Activated T-cell treated with anti-CD3 and anti-CD28 coated beads for 1 hour (primary cell): ENCODE results near the gene DQX1.

Experiments used
- DNase-seq: peaks from one replicate; pipeline ENCODE4 v3.0.0-alpha.2; 2020; ENCODE audit warnings: low read depth

DQX1 gene

GRCh38 chr2:74507926-74508520 lies 18.0 kb downstream of the DQX1 start:
- DNase-seq: no peak

GRCh38 chr2:74507145-74507925 lies 18.7 kb downstream of the DQX1 start, which contains the start of gene PCGF1:
Gene PCGF1, minus strand, starts transcription at chr2:74507695. Its CDS starts 27 bp downstream, at chr2:74507668.
- peak; percentile 98 for DNase-seq

GRCh38 chr2:74505448-74506246 lies 20.4 kb downstream of the DQX1 start:
- no peak for DNase-seq

- no peak for DNase-seq
Observed at GRCh38 chr2:74504591-74504990, 21.4 kb downstream of the DQX1 start.

- no peak for DNase-seq
Observed at GRCh38 chr2:74503506-74504475, 22.2 kb downstream of the DQX1 start.

GRCh38 chr2:74502720-74503505 lies 23.1 kb downstream of the DQX1 start:
- DNase-seq: no peak

- no peak for DNase-seq
Observed at GRCh38 chr2:74502147-74502719, 23.8 kb downstream of the DQX1 start.

- no peak for DNase-seq
Observed at GRCh38 chr2:74501335-74502071, 24.5 kb downstream of the DQX1 start.

GRCh38 chr2:74500578-74500946 lies 25.5 kb downstream of the DQX1 start:
- no peak for DNase-seq

GRCh38 chr2:74499940-74500577 lies 26.0 kb downstream of the DQX1 start:
- DNase-seq: no peak

- DNase-seq: no peak
Observed at GRCh38 chr2:74499267-74499939, 26.6 kb downstream of the DQX1 start, which contains the start of gene LBX2. Gene LBX2, minus strand, starts transcription at chr2:74499603. Its CDS starts 66 bp downstream, at chr2:74499537.

- no peak for DNase-seq
Observed at GRCh38 chr2:74498500-74499266, 27.3 kb downstream of the DQX1 start.

GRCh38 chr2:74497777-74498499 lies 28.1 kb downstream of the DQX1 start:
- no peak for DNase-seq

GRCh38 chr2:74496997-74497776 lies 28.8 kb downstream of the DQX1 start:
- DNase-seq: no peak

GRCh38 chr2:74495440-74495839 lies 30.6 kb downstream of the DQX1 start:
- DNase-seq: no peak

GRCh38 chr2:74493546-74493945 lies 32.5 kb downstream of the DQX1 start:
- DNase-seq: no peak
